ENCODE measurements around the gene NCK1. TPM values are rescaled to one million over a fixed set of nuclear protein-coding genes. Genes with fewer than 3 reads are reported as not detected.

NCK1 gene
- total RNA-seq, 5 donors from 2014 or later (not counting 1 experiment from before 2014, with no cell fraction given) = 46.9 to 65.3 (median 50.9) TPM

DNA sequence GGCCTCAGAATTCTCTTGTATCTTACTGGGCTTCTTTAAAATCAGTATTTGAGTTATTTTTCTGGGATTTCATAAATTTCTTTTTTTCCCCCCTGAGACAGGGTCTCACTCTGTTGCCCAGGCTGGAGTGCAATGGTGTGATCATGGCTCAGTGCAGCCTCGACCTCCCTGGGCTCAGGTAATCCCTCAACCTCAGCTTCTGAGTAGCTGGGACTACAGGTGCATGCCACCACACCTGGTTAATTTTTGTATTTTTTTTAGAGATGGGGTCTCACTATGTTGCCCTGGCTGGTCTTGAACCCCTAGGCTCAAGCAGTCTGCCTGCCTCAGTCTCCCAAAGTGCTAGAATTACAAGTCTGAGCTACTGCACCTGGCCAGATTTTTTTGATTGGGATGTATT, 43.5 kb downstream of the NCK1 start:
- peaks cover 0 to 5% of the 10 kb centered on the region in 2 donors for H3K36me3 ChIP-seq (ENCODE audit: control insufficient read depth in 2 of 2, extremely low read depth in 1 of 2, insufficient read depth in 1 of 2, low read length in 1 of 2)
- DNase-seq = no peak
- Mint-ChIP-seq H3K4me3 (peak overlapping the region in 1 of 3 donors; percentile 41), H3K36me3 (peaks cover 22% of the 10 kb centered on the region), H3K27me3 (no peaks in the 10 kb centered on the region), H3K4me1 (peaks cover 74 to 83% (median 78%) of the 10 kb centered on the region in 3 donors), H3K9me3 (peaks cover 7 to 12% (median 11%) of the 10 kb centered on the region in 3 donors), H3K27ac (no peak overlapping the region)
- ATAC-seq (replicated peaks in 1 of 4) = no peak
- 100% methylated on average over 1 of the region's 1 CpG for WGBS (ENCODE audit: insufficient coverage)
- peaks cover 6% of the 10 kb centered on the region for H3K9me3 ChIP-seq
- H3K27me3 ChIP-seq (replicated peaks in 1 of 2; ENCODE audit: control insufficient read depth in 2 of 2, extremely low read depth in 1 of 2, insufficient read depth in 2 of 2, low read length in 1 of 2) = no peaks in the 10 kb centered on the region
- H3K27ac ChIP-seq (ENCODE audit: low read length) = no peak overlapping the region
- ChIA-PET POLR2A (no interaction called here), CTCF (interaction anchor here in 1 of 2 donors (0.6 to 0.7 kb wide), 2 partner anchors 38 to 89 kb away, joined by 4 to 5 read pairs; no protein-coding TSS in a partner anchor)
- H3K4me1 ChIP-seq (ENCODE audit: control insufficient read depth in 1 of 2, extremely low read depth in 1 of 2, insufficient read depth in 2 of 2, low read length in 2 of 2) = peaks cover 22 to 23% of the 10 kb centered on the region in 2 experiments
- no peak overlapping the region for H3K4me3 ChIP-seq (ENCODE audit: control insufficient read depth in 1 of 2, extremely low read depth in 1 of 2, low read length in 1 of 2)

- peaks cover 74 to 83% (median 77%) of the 10 kb centered on the region in 3 donors for H3K4me1 Mint-ChIP-seq
- Histone ChIP-seq H3K27ac (ENCODE audit: low read length) (peak overlapping the region; percentile 25), H3K27me3 (replicated peaks in 1 of 2; ENCODE audit: control insufficient read depth in 2 of 2, extremely low read depth in 1 of 2, insufficient read depth in 2 of 2, low read length in 1 of 2) (no peaks in the 10 kb centered on the region), H3K4me3 (ENCODE audit: control insufficient read depth in 1 of 2, extremely low read depth in 1 of 2, low read length in 1 of 2) (no peak overlapping the region), H3K9me3 (peaks cover 6% of the 10 kb centered on the region), H3K4me1 (ENCODE audit: control insufficient read depth in 1 of 2, extremely low read depth in 1 of 2, insufficient read depth in 2 of 2, low read length in 2 of 2) (peaks cover 22 to 23% of the 10 kb centered on the region in 2 experiments), H3K36me3 (ENCODE audit: control insufficient read depth in 2 of 2, extremely low read depth in 1 of 2, insufficient read depth in 1 of 2, low read length in 1 of 2) (peaks cover 0 to 5% of the 10 kb centered on the region in 2 donors)
- H3K36me3 Mint-ChIP-seq = peaks cover 29% of the 10 kb centered on the region
- H3K4me3 Mint-ChIP-seq = peak overlapping the region in 2 of 3 donors; percentile 5 to 41
- DNase-seq = no peak
- CTCF ChIA-PET = interaction anchor here in 1 of 2 donors (1.0 kb wide), 1 partner anchor 18 kb away, joined by 3 read pairs; no protein-coding TSS in a partner anchor
- peaks cover 7 to 16% (median 11%) of the 10 kb centered on the region in 3 donors for H3K9me3 Mint-ChIP-seq
- POLR2A ChIA-PET = no interaction called here
- H3K27ac Mint-ChIP-seq = peak overlapping the region; percentile 41 to 53
- ATAC-seq (replicated peaks in 1 of 4) = no peak
- H3K27me3 Mint-ChIP-seq = no peaks in the 10 kb centered on the region
- 69% methylated on average over 5 of the region's 5 CpGs for WGBS (ENCODE audit: insufficient coverage)
Measured at GRCh38 chr3:136906725-136907124, 44.7 kb downstream of the NCK1 start.

GRCh38 chr3:136908297-136908696, 46.3 kb downstream of the NCK1 start:
- ChIA-PET POLR2A (no interaction called here), CTCF (interaction anchor here in 1 of 2 donors (0.6 to 1.0 kb wide), 2 partner anchors 156 to 230 kb away, joined by 3 to 4 read pairs; partner anchors contain the start of gene STAG1)
- Mint-ChIP-seq H3K27ac (peak overlapping the region; percentile 76 to 92), H3K9me3 (peaks cover 6 to 10% (median 8%) of the 10 kb centered on the region in 3 donors), H3K36me3 (peaks cover 30% of the 10 kb centered on the region), H3K27me3 (no peaks in the 10 kb centered on the region), H3K4me3 (peak overlapping the region in 1 of 3 donors; percentile 24), H3K4me1 (peaks cover 77 to 83% (median 79%) of the 10 kb centered on the region in 3 donors)
- no peaks in the 10 kb centered on the region for H3K27me3 ChIP-seq (replicated peaks in 1 of 2; ENCODE audit: control insufficient read depth in 2 of 2, extremely low read depth in 1 of 2, insufficient read depth in 2 of 2, low read length in 1 of 2)
- H3K4me1 ChIP-seq (ENCODE audit: control insufficient read depth in 1 of 2, extremely low read depth in 1 of 2, insufficient read depth in 2 of 2, low read length in 2 of 2) = peaks cover 22 to 28% of the 10 kb centered on the region in 2 experiments
- H3K27ac ChIP-seq (ENCODE audit: low read length) = peak overlapping the region; percentile 60
- no peak overlapping the region for H3K4me3 ChIP-seq (ENCODE audit: control insufficient read depth in 1 of 2, extremely low read depth in 1 of 2, low read length in 1 of 2)
- peaks cover 4% of the 10 kb centered on the region for H3K9me3 ChIP-seq
- H3K36me3 ChIP-seq (ENCODE audit: control insufficient read depth in 2 of 2, extremely low read depth in 1 of 2, insufficient read depth in 1 of 2, low read length in 1 of 2) = peaks cover 0 to 5% of the 10 kb centered on the region in 2 donors
- ATAC-seq (replicated peaks in 1 of 4) (no peak), DNase-seq (no peak)
- 100% methylated on average over 1 of the region's 2 CpGs for WGBS (ENCODE audit: insufficient coverage)

DNA sequence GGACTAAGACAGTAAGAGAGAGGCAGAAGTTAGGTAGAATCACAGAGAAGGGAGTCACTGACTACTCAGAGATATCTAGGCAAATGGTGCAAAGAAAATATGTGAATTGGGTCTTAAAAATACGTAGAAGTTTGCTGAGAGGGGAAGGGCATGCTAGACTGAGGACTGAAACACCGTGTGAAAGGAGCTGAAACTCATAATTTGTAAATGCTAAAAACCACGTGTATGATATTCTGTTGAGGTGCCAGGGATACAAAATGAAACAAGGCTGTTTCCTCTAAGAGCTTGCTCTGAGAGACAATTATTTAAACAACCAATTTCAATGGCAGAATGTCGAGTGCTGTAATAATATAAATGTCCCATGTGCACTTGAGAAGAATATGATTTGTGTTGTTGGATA, 47.2 kb downstream of the NCK1 start:
- Histone ChIP-seq H3K4me3 (ENCODE audit: control insufficient read depth in 1 of 2, extremely low read depth in 1 of 2, low read length in 1 of 2) (no peak overlapping the region), H3K36me3 (ENCODE audit: control insufficient read depth in 2 of 2, extremely low read depth in 1 of 2, insufficient read depth in 1 of 2, low read length in 1 of 2) (peaks cover 0 to 5% of the 10 kb centered on the region in 2 donors), H3K9me3 (peaks cover 4% of the 10 kb centered on the region), H3K27ac (ENCODE audit: low read length) (peak overlapping the region; percentile 60), H3K27me3 (replicated peaks in 1 of 2; ENCODE audit: control insufficient read depth in 2 of 2, extremely low read depth in 1 of 2, insufficient read depth in 2 of 2, low read length in 1 of 2) (no peaks in the 10 kb centered on the region), H3K4me1 (ENCODE audit: control insufficient read depth in 1 of 2, extremely low read depth in 1 of 2, insufficient read depth in 2 of 2, low read length in 2 of 2) (peaks cover 22 to 29% of the 10 kb centered on the region in 2 experiments)
- peaks cover 27% of the 10 kb centered on the region for H3K36me3 Mint-ChIP-seq
- 29% methylated on average over 1 of the region's 4 CpGs for WGBS (ENCODE audit: insufficient coverage)
- peak overlapping the region; percentile 7 to 24 (median 18) for H3K4me3 Mint-ChIP-seq
- ATAC-seq (replicated peaks in 1 of 4) (peak in 2 of 4 experiments; percentile 17 to 34), DNase-seq (peak in 1 of 35 experiments; percentile 21)
- POLR2A ChIA-PET = interaction anchor here in 1 of 2 donors (1.0 kb wide), 2 partner anchors 11 to 48 kb away, joined by 3 to 4 read pairs; partner anchors contain the start of gene NCK1
- peak overlapping the region; percentile 76 to 92 for H3K27ac Mint-ChIP-seq
- CTCF ChIA-PET = interaction anchor here (0.6 to 2.2 kb wide), 6 partner anchors 10 to 518 kb away, joined by 3 to 17 read pairs (median 4); partner anchors contain the start of genes NCK1 (in 1 of the 2) and STAG1 (in 1 of the 2)
- peaks cover 83 to 88% (median 86%) of the 10 kb centered on the region in 3 donors for H3K4me1 Mint-ChIP-seq
- peaks cover 4 to 6% (median 6%) of the 10 kb centered on the region in 3 donors for H3K9me3 Mint-ChIP-seq
- H3K27me3 Mint-ChIP-seq = no peaks in the 10 kb centered on the region

DNA sequence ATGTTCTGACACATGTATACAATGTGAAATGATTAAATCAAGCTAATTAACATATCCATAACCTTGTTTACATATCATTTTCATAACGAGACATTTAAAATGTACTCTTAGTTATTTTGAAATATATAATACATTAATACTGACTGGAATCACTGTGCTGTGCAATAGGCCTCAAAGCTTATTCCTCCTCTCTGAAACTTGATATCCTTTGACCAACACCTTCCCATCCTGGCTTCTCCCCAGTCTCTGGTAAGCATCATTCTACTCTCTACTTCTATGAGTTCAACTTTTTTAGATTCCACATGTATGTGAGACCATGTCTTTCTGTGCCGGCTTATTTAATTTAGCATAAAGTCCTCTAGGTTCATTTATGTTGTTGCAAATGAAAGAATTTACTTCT, 48.7 kb downstream of the NCK1 start:
- H3K9me3 Mint-ChIP-seq = peaks cover 3 to 6% (median 4%) of the 10 kb centered on the region in 3 donors
- H3K4me1 Mint-ChIP-seq = peaks cover 91 to 97% (median 95%) of the 10 kb centered on the region in 3 donors
- ChIA-PET CTCF (interaction anchor here in 1 of 2 donors (0.8 to 2.2 kb wide), 5 partner anchors 9 to 836 kb away, joined by 3 to 17 read pairs (median 5); partner anchors contain the start of genes NCK1 and STAG1), POLR2A (interaction anchor here in 1 of 2 donors (1.3 kb wide), 1 partner anchor 49 kb away, joined by 5 read pairs; the partner anchor contains the start of gene NCK1)
- H3K4me3 Mint-ChIP-seq = peak overlapping the region in 1 of 3 donors; percentile 0
- H3K4me3 ChIP-seq (ENCODE audit: control insufficient read depth in 1 of 2, extremely low read depth in 1 of 2, low read length in 1 of 2) = no peak overlapping the region
- H3K36me3 ChIP-seq (ENCODE audit: control insufficient read depth in 2 of 2, extremely low read depth in 1 of 2, insufficient read depth in 1 of 2, low read length in 1 of 2) = peaks cover 0 to 5% of the 10 kb centered on the region in 2 donors
- peaks cover 22 to 25% of the 10 kb centered on the region in 2 experiments for H3K4me1 ChIP-seq (ENCODE audit: control insufficient read depth in 1 of 2, extremely low read depth in 1 of 2, insufficient read depth in 2 of 2, low read length in 2 of 2)
- no peaks in the 10 kb centered on the region for H3K9me3 ChIP-seq
- peaks cover 35% of the 10 kb centered on the region for H3K36me3 Mint-ChIP-seq
- DNase-seq (no peak), ATAC-seq (replicated peaks in 1 of 4) (no peak)
- H3K27me3 Mint-ChIP-seq = no peaks in the 10 kb centered on the region
- WGBS (ENCODE audit: insufficient coverage) = no CpG with 5 or more reads among the region's 2 CpGs
- no peak overlapping the region for H3K27ac ChIP-seq (ENCODE audit: low read length)
- no peaks in the 10 kb centered on the region for H3K27me3 ChIP-seq (replicated peaks in 1 of 2; ENCODE audit: control insufficient read depth in 2 of 2, extremely low read depth in 1 of 2, insufficient read depth in 2 of 2, low read length in 1 of 2)
- H3K27ac Mint-ChIP-seq = peak overlapping the region in 1 of 2 donors; percentile 76

DNA sequence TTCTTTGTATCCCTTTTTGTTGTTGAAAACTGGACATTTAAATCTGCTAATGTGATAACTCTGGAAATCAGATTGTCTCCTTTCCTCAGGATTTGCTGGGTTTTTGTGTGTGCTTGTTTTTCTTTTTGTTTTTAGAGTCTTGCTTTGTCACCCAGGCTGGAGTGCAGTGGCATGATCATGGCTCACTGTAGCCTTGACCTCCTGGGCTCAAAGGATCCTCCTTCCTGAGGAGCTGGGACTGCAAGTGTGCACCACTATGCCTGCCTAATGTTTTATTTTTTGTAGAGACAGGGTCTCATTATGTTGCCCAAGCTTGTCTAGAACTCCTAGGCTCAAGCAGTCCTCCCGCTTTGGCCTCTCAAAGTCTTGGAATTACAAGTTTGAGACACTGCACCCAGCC, 51.2 kb downstream of the NCK1 start:
- DNase-seq (no peak), ATAC-seq (replicated peaks in 1 of 4) (no peak)
- H3K4me1 ChIP-seq (ENCODE audit: control insufficient read depth in 1 of 2, extremely low read depth in 1 of 2, insufficient read depth in 2 of 2, low read length in 2 of 2) = peaks cover 12 to 27% of the 10 kb centered on the region in 2 experiments
- peaks cover 38% of the 10 kb centered on the region for H3K36me3 Mint-ChIP-seq
- H3K9me3 Mint-ChIP-seq = peaks cover 0 to 6% (median 4%) of the 10 kb centered on the region in 3 donors
- H3K4me3 Mint-ChIP-seq = peak overlapping the region in 1 of 3 donors; percentile 16
- POLR2A ChIA-PET = no interaction called here
- H3K27me3 Mint-ChIP-seq = no peaks in the 10 kb centered on the region
- peaks cover 91 to 95% (median 93%) of the 10 kb centered on the region in 3 donors for H3K4me1 Mint-ChIP-seq
- 100% methylated on average over 1 of the region's 1 CpG for WGBS (ENCODE audit: insufficient coverage)
- peak overlapping the region; percentile 29 to 58 for H3K27ac Mint-ChIP-seq
- no peaks in the 10 kb centered on the region for H3K36me3 ChIP-seq (ENCODE audit: control insufficient read depth in 2 of 2, extremely low read depth in 1 of 2, insufficient read depth in 1 of 2, low read length in 1 of 2)
- no peaks in the 10 kb centered on the region for H3K9me3 ChIP-seq
- H3K27ac ChIP-seq (ENCODE audit: low read length) = no peak overlapping the region
- CTCF ChIA-PET = no interaction called here
- no peak overlapping the region for H3K4me3 ChIP-seq (ENCODE audit: control insufficient read depth in 1 of 2, extremely low read depth in 1 of 2, low read length in 1 of 2)
- no peaks in the 10 kb centered on the region for H3K27me3 ChIP-seq (replicated peaks in 1 of 2; ENCODE audit: control insufficient read depth in 2 of 2, extremely low read depth in 1 of 2, insufficient read depth in 2 of 2, low read length in 1 of 2)
